Osteoblast (primary cell): ENCODE results near the gene BTN1A1. TPM values are rescaled to one million over a fixed set of nuclear protein-coding genes. Genes with fewer than 3 reads are reported as not detected.
"Not testable (repeated sequence)": the region's sequence is repeated elsewhere in the genome, so short reads cannot be mapped to it uniquely, and the experiment has no call there.

Experiments
- DNase-seq: peaks from one replicate; pipeline ENCODE4 v3.0.0; 2011; ENCODE audit warnings: low spot score, mixed read lengths; ENCODE audit not compliant: insufficient read length; ENCODE audit errors: missing footprints
- H2AFZ ChIP-seq: 2 replicates; pipeline ENCODE4 v1.6.0; 2011; ENCODE audit warnings: mild to moderate bottlenecking, low read length
- H3K27ac ChIP-seq: 2 replicates; pipeline ENCODE4 v1.5.1; 2011; ENCODE audit warnings: mild to moderate bottlenecking, low read depth, low read length, moderate library complexity
- H3K27me3 ChIP-seq: 2 replicates; pipeline ENCODE4 v1.6.0; 2012; ENCODE audit warnings: mild to moderate bottlenecking, control low read depth, inconsistent platforms, low read length, moderate library complexity; ENCODE audit not compliant: insufficient read depth
- H3K36me3 ChIP-seq: 2 replicates; pipeline ENCODE4 v1.5.1; 2011; ENCODE audit warnings: mild to moderate bottlenecking, low read length, control low read depth, moderate library complexity; ENCODE audit not compliant: insufficient read depth
- H3K4me1 ChIP-seq: 2 replicates; pipeline ENCODE4 v1.5.1; 2011; ENCODE audit warnings: mild to moderate bottlenecking, low read length, control low read depth, moderate library complexity; ENCODE audit not compliant: insufficient read depth
- H3K4me2 ChIP-seq: 2 replicates; pipeline ENCODE4 v1.6.0; 2011; ENCODE audit warnings: mild to moderate bottlenecking, low read length; ENCODE audit not compliant: insufficient read depth
- H3K4me3 ChIP-seq: fragments of 200-600 bp; sonication (generic); 3 replicates; pipeline ENCODE4 v1.5.1; 2012; ENCODE audit warnings: mild to moderate bottlenecking, low read length, inconsistent platforms; ENCODE audit not compliant: insufficient read depth
- H3K79me2 ChIP-seq: 2 replicates; pipeline ENCODE4 v1.6.0; 2012; ENCODE audit warnings: mild to moderate bottlenecking, low read length, control low read depth, inconsistent platforms; ENCODE audit not compliant: insufficient read depth
- H3K9me3 ChIP-seq: 2 replicates; pipeline ENCODE4 v1.5.1; 2011; ENCODE audit warnings: low read depth, low read length, control low read depth
- H4K20me1 ChIP-seq: 2 replicates; pipeline ENCODE4 v1.6.0; 2012; ENCODE audit warnings: mild to moderate bottlenecking, low read length, control low read depth; ENCODE audit not compliant: insufficient read depth
- total RNA-seq: library from RNA; depleted of rRNA; stranded (reverse); fragments of >200 nt; gene quantifications from 2 replicates; pipeline ENCODE4 v1.2.3, GENCODE V29; 2012
- TF ChIP-seq, protein P1 (sequence below): IDR thresholded peaks from 2 replicates; pipeline ENCODE4 v1.5.1; 2011; ENCODE audit warnings: mild to moderate bottlenecking, low read depth, low read length, moderate library complexity; ENCODE audit errors: extremely low read depth

BTN1A1 gene
- total RNA-seq, 1 donor: under 0.01 TPM

DNA sequence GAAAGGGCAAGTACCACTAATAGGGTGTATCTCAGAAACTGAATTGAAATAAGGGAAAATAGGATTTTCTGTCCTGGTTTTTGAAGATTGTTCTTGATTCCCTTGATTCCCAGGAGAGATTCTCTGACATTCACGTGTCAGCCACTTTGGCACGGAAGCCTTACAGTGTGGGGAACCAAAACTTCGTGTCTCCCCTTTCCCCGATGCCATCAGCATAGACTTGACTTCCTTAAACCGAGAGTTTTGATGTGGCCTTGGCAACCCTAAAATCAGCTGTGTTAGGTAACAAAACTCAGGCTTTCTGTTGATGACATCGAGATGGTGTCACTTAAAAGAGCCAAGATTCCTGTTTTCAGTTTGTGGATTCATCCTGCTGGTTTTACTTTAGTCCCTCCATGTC lies 45.5 kb downstream of the BTN1A1 start:
- H3K4me3 ChIP-seq: no peak overlapping the region
- H2AFZ ChIP-seq: no peak overlapping the region
- H3K4me1 ChIP-seq: no peaks in the 10 kb centered on the region
- H3K27ac ChIP-seq: no peak overlapping the region
- no peak for DNase-seq
- H3K36me3 ChIP-seq: peaks cover 14% of the 10 kb centered on the region
- H3K4me2 ChIP-seq: no peak overlapping the region
- H3K79me2 ChIP-seq: peaks cover 30% of the 10 kb centered on the region
- H3K27me3 ChIP-seq: no peaks in the 10 kb centered on the region
- H4K20me1 ChIP-seq: peaks cover 5% of the 10 kb centered on the region
- no peaks in the 10 kb centered on the region for H3K9me3 ChIP-seq
- TF ChIP-seq, protein P1, sequence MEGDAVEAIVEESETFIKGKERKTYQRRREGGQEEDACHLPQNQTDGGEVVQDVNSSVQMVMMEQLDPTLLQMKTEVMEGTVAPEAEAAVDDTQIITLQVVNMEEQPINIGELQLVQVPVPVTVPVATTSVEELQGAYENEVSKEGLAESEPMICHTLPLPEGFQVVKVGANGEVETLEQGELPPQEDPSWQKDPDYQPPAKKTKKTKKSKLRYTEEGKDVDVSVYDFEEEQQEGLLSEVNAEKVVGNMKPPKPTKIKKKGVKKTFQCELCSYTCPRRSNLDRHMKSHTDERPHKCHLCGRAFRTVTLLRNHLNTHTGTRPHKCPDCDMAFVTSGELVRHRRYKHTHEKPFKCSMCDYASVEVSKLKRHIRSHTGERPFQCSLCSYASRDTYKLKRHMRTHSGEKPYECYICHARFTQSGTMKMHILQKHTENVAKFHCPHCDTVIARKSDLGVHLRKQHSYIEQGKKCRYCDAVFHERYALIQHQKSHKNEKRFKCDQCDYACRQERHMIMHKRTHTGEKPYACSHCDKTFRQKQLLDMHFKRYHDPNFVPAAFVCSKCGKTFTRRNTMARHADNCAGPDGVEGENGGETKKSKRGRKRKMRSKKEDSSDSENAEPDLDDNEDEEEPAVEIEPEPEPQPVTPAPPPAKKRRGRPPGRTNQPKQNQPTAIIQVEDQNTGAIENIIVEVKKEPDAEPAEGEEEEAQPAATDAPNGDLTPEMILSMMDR: no peak

DNA sequence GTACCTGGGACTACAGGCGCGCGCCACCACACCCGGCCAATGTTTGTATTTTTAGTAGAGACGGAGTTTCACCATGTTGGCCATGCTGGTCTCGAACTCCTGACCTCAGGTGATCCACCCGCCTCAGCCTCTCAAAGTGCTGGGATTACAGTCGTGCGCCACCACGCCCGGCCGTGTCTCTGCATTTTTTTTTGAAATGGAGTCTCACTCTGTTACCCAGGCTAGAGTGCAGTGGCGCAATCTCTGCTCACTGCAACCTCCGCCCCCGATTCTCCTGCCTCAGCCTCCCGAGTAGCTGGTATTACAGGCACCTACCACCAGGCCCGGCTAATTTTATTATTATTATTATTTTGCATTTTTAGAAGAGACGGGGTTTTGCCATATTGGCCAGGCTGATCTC lies 47.3 kb downstream of the BTN1A1 start:
- not testable (repeated sequence) for DNase-seq, H3K27ac ChIP-seq, H3K27me3 ChIP-seq, H4K20me1 ChIP-seq, H3K4me1 ChIP-seq, H2AFZ ChIP-seq, H3K4me3 ChIP-seq, H3K9me3 ChIP-seq, H3K4me2 ChIP-seq
- H3K79me2 ChIP-seq: peaks cover 14% of the 10 kb centered on the region
- peaks cover 14% of the 10 kb centered on the region for H3K36me3 ChIP-seq

- peak overlapping the region; percentile 69 for H3K4me2 ChIP-seq
- DNase-seq: peak; percentile 93
- H3K4me1 ChIP-seq: peaks cover 15% of the 10 kb centered on the region
Measured at GRCh38 chr6:26550250-26550993, 50.3 kb downstream of the BTN1A1 start.

DNA sequence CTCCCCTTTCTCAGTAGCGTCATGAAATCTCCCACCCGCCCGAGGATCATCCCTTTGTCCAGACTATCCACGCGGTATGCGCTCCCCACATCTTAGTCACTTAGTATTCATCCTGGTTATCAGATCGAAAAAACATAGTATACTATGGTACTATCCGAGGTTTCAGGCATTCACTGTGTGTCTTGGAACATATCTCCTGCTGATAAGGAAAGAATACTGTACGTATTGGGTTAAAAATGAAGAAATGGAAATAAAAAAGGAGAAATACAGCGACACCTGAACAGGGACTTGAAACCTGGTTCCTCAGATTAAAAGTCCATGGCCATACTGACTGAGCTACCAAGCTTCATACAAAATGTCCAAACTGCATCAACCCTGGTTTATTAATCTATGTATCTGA lies 52.1 kb downstream of the BTN1A1 start:
- Histone ChIP-seq H3K4me3 (no peak overlapping the region), H3K4me2 (no peak overlapping the region), H3K79me2 (no peaks in the 10 kb centered on the region), H4K20me1 (no peaks in the 10 kb centered on the region), H3K27me3 (no peaks in the 10 kb centered on the region), H3K36me3 (no peaks in the 10 kb centered on the region), H3K27ac (no peak overlapping the region), H3K4me1 (peaks cover 18% of the 10 kb centered on the region), H3K9me3 (no peaks in the 10 kb centered on the region), H2AFZ (no peak overlapping the region)
- TF ChIP-seq, protein P1: no peak
- no peak for DNase-seq

More at GRCh38 chr6:26550250-26550993, 50.3 kb downstream of the BTN1A1 start:
- H3K27me3 ChIP-seq: no peaks in the 10 kb centered on the region
- peak overlapping the region; percentile 83 for H3K4me3 ChIP-seq
- no peak overlapping the region for H3K27ac ChIP-seq
- peaks cover 6% of the 10 kb centered on the region for H3K36me3 ChIP-seq
- H2AFZ ChIP-seq: peak overlapping the region; percentile 94
- no peaks in the 10 kb centered on the region for H3K79me2 ChIP-seq
- H3K9me3 ChIP-seq: no peaks in the 10 kb centered on the region
- TF ChIP-seq, protein P1: no peak
- H4K20me1 ChIP-seq: no peaks in the 10 kb centered on the region
